Lower leg skin (tissue), 4 donors: ENCODE data around the gene CLDN16. TPM values are rescaled to one million over a fixed set of nuclear protein-coding genes. Genes with fewer than 3 reads are reported as not detected.

ENCODE experiments used
- DNase-seq, 2 donors: peaks; one replicate each; pipeline ENCODE4 v3.0.0-alpha.2; 2019; ENCODE audit warnings: low spot score in 2 of 2
- H3K4me3 ChIP-seq: fragments of 200-600 bp; sonication (generic); 2 replicates; pipeline ENCODE4 v1.5.1; 2017; ENCODE audit warnings: mild to moderate bottlenecking, low read depth; ENCODE audit not compliant: poor library complexity, severe bottlenecking
- CTCF ChIP-seq, 3 donors: fragments of 450-650 bp; IDR thresholded peaks; one replicate each; pipeline ENCODE4 v1.5.1; 2016; ENCODE audit warnings: antibody characterized with exemption in 3 of 3, mild to moderate bottlenecking in 3 of 3, moderate library complexity in 2 of 3
- POLR2A ChIP-seq, 2 donors: fragments of 450-650 bp; IDR thresholded peaks; one replicate each; pipeline ENCODE4 v1.6.1; 2016 to 2017; ENCODE audit warnings: antibody characterized with exemption in 2 of 2, mild to moderate bottlenecking in 1 of 2, moderate library complexity in 1 of 2
- WGBS, 2 donors: methylation state at CpG; one replicate each; pipeline ENCODE4 v1.1.5; 2018; 5-methylcytosine and 5-hydroxymethylcytosine counted together
- intact Hi-C: fragments of 100-400 bp; cut with DNase I; formaldehyde crosslinking; loops from one replicate; pipeline ENCODE4 v1.15.0; 2023; ENCODE audit warnings: low total_unique reads
- total RNA-seq, 4 donors: library from RNA; depleted of rRNA; stranded (reverse); fragments of >200 nt; gene quantifications; one replicate each; pipeline ENCODE4 v1.1.0, GENCODE V29; 2016

The CLDN16 gene
- 1 to 10 TPM; 1.1 to 5.1 (median 2.2) TPM for total RNA-seq

GRCh38 chr3:190387578-190388213 is at the start of gene CLDN16:
TSS of gene CLDN16 (plus strand) at chr3:190388163. CDS start at chr3:190388330, 167 bp downstream.
- WGBS, 2 donors: 88 to 89% methylated on average over 12 of the region's 12 CpGs
- H3K4me3 ChIP-seq: no peak within 1 kb of the TSS
- no peak for DNase-seq
- intact Hi-C loops: no loop called here
- TF ChIP-seq CTCF (IDR thresholded peaks at IDR 0.05) (no peak), POLR2A (IDR thresholded peaks at IDR 0.05) (no peak)

GRCh38 chr3:190338717-190339116 is 49.2 kb upstream of the CLDN16 start:
- intact Hi-C loops: no loop called here
- TF ChIP-seq POLR2A (IDR thresholded peaks at IDR 0.05) (no peak), CTCF (IDR thresholded peaks at IDR 0.05) (no peak)
- DNase-seq: peak in 1 of 2 donors; percentile 61
- H3K4me3 ChIP-seq: no peak overlapping the region

GRCh38 chr3:190339130-190339529 is 48.8 kb upstream of the CLDN16 start:
- DNase-seq: no peak
- H3K4me3 ChIP-seq: no peak overlapping the region
- intact Hi-C loops: no loop called here
- no peak for TF ChIP-seq POLR2A (IDR thresholded peaks at IDR 0.05)
- no peak for TF ChIP-seq CTCF (IDR thresholded peaks at IDR 0.05)

- intact Hi-C loops: no loop called here
- 80 to 84% methylated on average over 2 of the region's 2 CpGs for whole genome bisulfite sequencing, 2 donors
- no peak for DNase-seq
- H3K4me3 ChIP-seq: no peak overlapping the region
- TF ChIP-seq CTCF (IDR thresholded peaks at IDR 0.05) (no peak), POLR2A (IDR thresholded peaks at IDR 0.05) (no peak)
Measured at GRCh38 chr3:190340071-190340470, 47.9 kb upstream of the CLDN16 start.

GRCh38 chr3:190345027-190345821 is 42.7 kb upstream of the CLDN16 start:
- DNase-seq: no peak

More at GRCh38 chr3:190345027-190345821, 42.7 kb upstream of the CLDN16 start:
- 19 to 20% methylated on average over 4 of the region's 4 CpGs for WGBS, 2 donors
- no peak for TF ChIP-seq CTCF (IDR thresholded peaks at IDR 0.05)
- no peak for TF ChIP-seq POLR2A (IDR thresholded peaks at IDR 0.05)
- no peak overlapping the region for H3K4me3 ChIP-seq
- intact Hi-C loops: no loop called here
